SU-DHL-6 (cell line): ENCODE data around the gene NLRP6.

Experiments used
- EZH2phosphoT487 ChIP-seq: fragments of 200-600 bp; sonication (generic), shearing (Covaris generic); conservative IDR thresholded peaks from 2 replicates; pipeline ENCODE4 v1.6.1; 2018; ENCODE audit warnings: mild to moderate bottlenecking, antibody characterized with exemption, low read length, moderate library complexity, mixed read lengths
- TF ChIP-seq, protein P1 (sequence below): fragments of 200-600 bp; sonication (generic); IDR thresholded peaks from one replicate; pipeline ENCODE4 v1.5.1; 2017; ENCODE audit warnings: antibody characterized with exemption, mild to moderate bottlenecking, low read length, moderate library complexity; ENCODE audit not compliant: insufficient read depth, poor library complexity, severe bottlenecking

DNA sequence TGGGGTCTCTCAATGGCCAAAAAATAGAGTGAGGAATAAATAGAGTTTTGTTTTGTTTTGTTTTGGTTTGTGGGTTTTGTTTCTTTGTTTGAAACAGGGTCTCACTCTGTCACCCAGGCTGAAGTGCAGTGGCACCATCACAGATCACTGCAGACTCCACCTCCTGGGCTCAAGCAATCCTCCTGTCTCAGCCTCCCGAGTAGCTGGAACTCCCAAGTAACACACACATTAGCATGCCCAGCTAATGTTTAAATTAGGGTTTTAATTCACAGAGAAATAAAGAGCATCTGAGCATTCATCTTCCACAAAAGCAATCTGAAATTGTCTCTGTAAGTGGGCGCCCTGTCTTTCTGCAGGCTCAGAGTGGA is 51.7 kb downstream of the NLRP6 start:
- TF ChIP-seq, protein P1, sequence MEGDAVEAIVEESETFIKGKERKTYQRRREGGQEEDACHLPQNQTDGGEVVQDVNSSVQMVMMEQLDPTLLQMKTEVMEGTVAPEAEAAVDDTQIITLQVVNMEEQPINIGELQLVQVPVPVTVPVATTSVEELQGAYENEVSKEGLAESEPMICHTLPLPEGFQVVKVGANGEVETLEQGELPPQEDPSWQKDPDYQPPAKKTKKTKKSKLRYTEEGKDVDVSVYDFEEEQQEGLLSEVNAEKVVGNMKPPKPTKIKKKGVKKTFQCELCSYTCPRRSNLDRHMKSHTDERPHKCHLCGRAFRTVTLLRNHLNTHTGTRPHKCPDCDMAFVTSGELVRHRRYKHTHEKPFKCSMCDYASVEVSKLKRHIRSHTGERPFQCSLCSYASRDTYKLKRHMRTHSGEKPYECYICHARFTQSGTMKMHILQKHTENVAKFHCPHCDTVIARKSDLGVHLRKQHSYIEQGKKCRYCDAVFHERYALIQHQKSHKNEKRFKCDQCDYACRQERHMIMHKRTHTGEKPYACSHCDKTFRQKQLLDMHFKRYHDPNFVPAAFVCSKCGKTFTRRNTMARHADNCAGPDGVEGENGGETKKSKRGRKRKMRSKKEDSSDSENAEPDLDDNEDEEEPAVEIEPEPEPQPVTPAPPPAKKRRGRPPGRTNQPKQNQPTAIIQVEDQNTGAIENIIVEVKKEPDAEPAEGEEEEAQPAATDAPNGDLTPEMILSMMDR = no peak
- no peak for TF ChIP-seq EZH2phosphoT487
